CD4-positive, alpha-beta memory T cell (primary cell): ENCODE measurements around the gene SRP14. TPM values are rescaled to one million over a fixed set of nuclear protein-coding genes. Genes with fewer than 3 reads are reported as not detected.

ENCODE experiments used
- CTCF ChIA-PET: fragments of 350-600 bp; sonication (Branson Sonifier 250); formaldehyde crosslinking; loops from one replicate; lab custom pipeline; 2021; ENCODE audit warnings: inconsistent platforms; ENCODE audit not compliant: partially characterized antibody; lab: Charles Lee
- POLR2A ChIA-PET: fragments of 350-600 bp; sonication (Branson Sonifier 250); formaldehyde crosslinking; loops from one replicate; lab custom pipeline; 2021; ENCODE audit not compliant: partially characterized antibody; lab: Charles Lee
- DNase-seq, 5 donors: peaks; one replicate each; pipeline versions ENCODE4 v3.0.0 to v3.0.0-alpha.2; 2020 to 2022; ENCODE audit warnings: mixed read lengths in 1 of 5
- H3K27ac ChIP-seq: one replicate; pipeline ENCODE4 v1.7.0; 2013; ENCODE audit warnings: low read depth, low read length
- H3K27me3 ChIP-seq: 2 replicates; pipeline ENCODE4 v1.7.0; 2013; ENCODE audit warnings: mild to moderate bottlenecking, low read length, moderate library complexity; ENCODE audit not compliant: insufficient read depth
- H3K36me3 ChIP-seq: 2 replicates; pipeline ENCODE4 v1.7.0; 2013; ENCODE audit warnings: mild to moderate bottlenecking, low read length, moderate library complexity; ENCODE audit not compliant: insufficient read depth
- H3K4me1 ChIP-seq: 2 replicates; pipeline ENCODE4 v1.7.0; 2013; ENCODE audit warnings: mild to moderate bottlenecking, low read length, moderate library complexity; ENCODE audit not compliant: insufficient read depth
- H3K4me3 ChIP-seq, 2 donors: one replicate each; pipeline ENCODE4 v1.7.0; 2013; ENCODE audit warnings: low read length in 2 of 2, mild to moderate bottlenecking in 1 of 2
- H3K9me3 ChIP-seq, 2 donors: one replicate each; pipeline ENCODE4 v1.7.0; 2013; ENCODE audit warnings: low read length in 2 of 2, control low read depth in 1 of 2; ENCODE audit not compliant: control insufficient read depth in 1 of 2
- H3K27ac Mint-ChIP-seq, 7 donors: one replicate each; pipeline ENCODE4 v1.8.0; 2020 to 2021; ENCODE audit warnings: mixed read lengths in 7 of 7, mild to moderate bottlenecking in 6 of 7, inconsistent platforms in 3 of 7, moderate library complexity in 3 of 7
- H3K27me3 Mint-ChIP-seq, 2 donors: one replicate each; pipeline ENCODE4 v1.8.0; 2020 to 2021; ENCODE audit warnings: mixed read lengths in 2 of 2
- H3K36me3 Mint-ChIP-seq, 2 donors: one replicate each; pipeline ENCODE4 v1.8.0; 2020 to 2021; ENCODE audit warnings: mixed read lengths in 2 of 2, inconsistent platforms in 1 of 2, mild to moderate bottlenecking in 1 of 2
- H3K4me1 Mint-ChIP-seq, 4 donors: one replicate each; pipeline ENCODE4 v1.8.0; 2020 to 2021; ENCODE audit warnings: mixed read lengths in 4 of 4, mild to moderate bottlenecking in 1 of 4
- H3K4me3 Mint-ChIP-seq, 8 donors: one replicate each; pipeline ENCODE4 v1.8.0; 2020 to 2021; ENCODE audit warnings: mixed read lengths in 8 of 8, mild to moderate bottlenecking in 7 of 8, moderate library complexity in 6 of 8, inconsistent platforms in 3 of 8
- H3K9me3 Mint-ChIP-seq, 8 donors: one replicate each; pipeline ENCODE4 v1.8.0; 2020 to 2021; ENCODE audit warnings: mixed read lengths in 8 of 8, mild to moderate bottlenecking in 5 of 8, inconsistent platforms in 3 of 8, moderate library complexity in 1 of 8
- intact Hi-C: fragments of 100-400 bp; cut with micrococcal nuclease; formaldehyde crosslinking; loops from one replicate; pipeline ENCODE4 v1.15.1; 2023
- polyA plus RNA-seq, 2 donors: library from polyadenylated mRNA; unstranded; fragments of 300-500 nt; fragmentation: Illumina TruSeq; gene quantifications; one replicate each; pipeline ENCODE4 v1.2.3, GENCODE V29; 2021
- total RNA-seq, 2 experiments: library from RNA; stranded (reverse); gene quantifications; one replicate each; pipeline ENCODE4 v1.2.3, GENCODE V29; 2021

The SRP14 gene
- total and polyA plus RNA-seq, 4 experiments from 2014 or later: 118 to 1,035 (median 447) TPM

DNA sequence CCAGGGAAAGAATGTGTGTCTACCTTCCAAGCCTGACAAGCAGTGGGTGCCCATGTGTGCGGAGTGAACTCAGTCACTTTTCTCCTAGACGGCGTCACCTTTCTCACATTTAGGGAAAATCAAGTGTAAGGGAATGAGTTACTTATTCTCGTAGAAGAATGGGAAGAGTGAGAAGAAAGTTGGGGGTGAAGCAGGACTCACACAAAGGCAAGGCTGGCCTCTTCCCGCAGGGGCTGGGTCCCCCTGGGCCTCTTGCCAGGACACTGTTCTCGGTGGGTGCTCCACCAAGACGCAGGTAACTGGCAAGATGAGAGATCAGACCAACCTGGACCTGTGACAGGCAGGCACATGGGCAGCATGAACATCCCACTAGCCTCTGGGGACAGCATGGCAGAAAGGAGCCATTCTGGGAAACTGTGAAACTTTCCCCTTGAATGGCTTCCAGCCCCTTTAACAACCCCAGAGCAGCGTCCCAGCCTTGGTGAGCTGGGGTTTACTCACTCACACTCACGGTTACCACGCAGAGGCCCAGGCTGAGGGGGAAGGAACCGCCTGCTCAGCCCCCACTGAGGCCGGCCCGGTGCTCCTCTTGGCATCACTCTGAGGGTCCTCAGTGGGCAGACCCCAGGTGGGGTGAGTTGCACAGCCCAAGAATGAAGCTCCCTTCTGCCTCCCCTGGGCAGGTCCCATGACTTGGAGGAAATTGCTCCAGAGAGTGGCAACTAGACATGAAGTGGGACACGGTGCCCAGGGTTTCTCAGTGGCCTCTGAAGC is 15.0 kb upstream of the SRP14 start:
- Histone ChIP-seq H3K36me3 (no peaks in the 10 kb centered on the region), H3K4me3 (no peak overlapping the region), H3K9me3 (no peaks in the 10 kb centered on the region), H3K27ac (no peak overlapping the region), H3K27me3 (no peaks in the 10 kb centered on the region), H3K4me1 (peaks cover 50% of the 10 kb centered on the region)
- Mint-ChIP-seq H3K4me1 (peaks cover 30 to 66% (median 44%) of the 10 kb centered on the region in 4 donors), H3K27ac (peak overlapping the region in 5 of 7 donors; percentile 0 to 90 (median 72)), H3K27me3 (no peaks in the 10 kb centered on the region), H3K4me3 (peak overlapping the region in 4 of 8 donors; percentile 5 to 57 (median 14)), H3K9me3 (no peaks in the 10 kb centered on the region), H3K36me3 (peaks cover 1 to 10% of the 10 kb centered on the region in 2 donors)
- intact Hi-C loops: no loop called here
- POLR2A ChIA-PET: interaction anchor here (1.0 to 2.1 kb wide), 5 partner anchors 8 to 45 kb away, joined by 3 to 7 read pairs (median 4); partner anchors contain the start of gene SRP14
- CTCF ChIA-PET: interaction anchor here (1.0 to 3.1 kb wide), 4 partner anchors 8 to 284 kb away, joined by 3 to 23 read pairs (median 8); no protein-coding TSS in a partner anchor
- no peak for DNase-seq

DNA sequence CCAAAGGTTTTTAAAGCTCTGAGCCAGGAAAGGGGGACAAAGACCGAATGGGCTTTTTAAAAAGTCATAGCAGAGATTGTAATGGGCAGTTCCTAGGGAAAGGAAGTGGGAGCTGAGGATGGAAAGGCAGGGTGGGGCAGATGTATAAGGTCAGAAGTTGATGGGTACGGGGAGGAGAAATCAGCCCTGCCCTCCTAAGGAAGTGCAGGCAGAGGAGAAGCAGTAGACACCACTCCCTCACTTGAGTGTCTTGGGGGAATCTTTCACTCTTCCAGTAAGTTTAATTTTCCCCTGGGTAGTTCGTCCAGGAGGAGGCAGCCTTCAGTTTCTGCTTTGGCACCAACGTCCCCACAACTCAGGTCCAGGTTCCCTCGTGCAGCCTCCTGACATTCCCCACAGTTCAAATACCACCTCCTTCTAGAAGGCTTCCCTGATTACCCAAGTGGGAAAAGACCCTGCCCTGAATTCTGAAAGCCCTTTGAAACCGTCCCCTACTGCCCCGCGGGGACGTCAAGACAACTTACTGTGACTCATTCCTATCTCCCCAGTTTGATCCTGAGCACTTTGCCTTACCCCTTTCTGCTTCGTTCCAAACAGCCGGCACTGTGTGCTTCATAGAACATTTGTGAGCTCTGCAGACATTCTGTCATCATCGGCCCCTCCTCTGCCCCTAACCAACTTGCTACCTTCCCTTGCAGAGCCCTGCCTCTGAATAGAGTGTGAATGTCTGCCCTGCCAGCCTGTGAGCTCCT is 14.3 kb upstream of the SRP14 start:
- POLR2A ChIA-PET: interaction anchor here (2.1 kb wide), 1 partner anchor 45 kb away, joined by 7 read pairs; no protein-coding TSS in a partner anchor
- Histone ChIP-seq H3K27ac (no peak overlapping the region), H3K4me3 (no peak overlapping the region), H3K36me3 (no peaks in the 10 kb centered on the region), H3K27me3 (no peaks in the 10 kb centered on the region), H3K9me3 (no peaks in the 10 kb centered on the region), H3K4me1 (peaks cover 56% of the 10 kb centered on the region)
- intact Hi-C loops: no loop called here
- CTCF ChIA-PET: interaction anchor here (1.1 to 3.1 kb wide), 5 partner anchors 7 to 226 kb away, joined by 3 to 23 read pairs (median 9); no protein-coding TSS in a partner anchor
- peak overlapping the region in 4 of 8 donors; percentile 5 to 57 (median 14) for H3K4me3 Mint-ChIP-seq
- no peaks in the 10 kb centered on the region for H3K27me3 Mint-ChIP-seq
- peaks cover 33 to 69% (median 47%) of the 10 kb centered on the region in 4 donors for H3K4me1 Mint-ChIP-seq
- H3K27ac Mint-ChIP-seq: peak overlapping the region in 4 of 7 donors; percentile 10 to 90 (median 85)
- H3K36me3 Mint-ChIP-seq: peaks cover 1 to 6% of the 10 kb centered on the region in 2 donors
- H3K9me3 Mint-ChIP-seq: no peaks in the 10 kb centered on the region
- DNase-seq: no peak

DNA sequence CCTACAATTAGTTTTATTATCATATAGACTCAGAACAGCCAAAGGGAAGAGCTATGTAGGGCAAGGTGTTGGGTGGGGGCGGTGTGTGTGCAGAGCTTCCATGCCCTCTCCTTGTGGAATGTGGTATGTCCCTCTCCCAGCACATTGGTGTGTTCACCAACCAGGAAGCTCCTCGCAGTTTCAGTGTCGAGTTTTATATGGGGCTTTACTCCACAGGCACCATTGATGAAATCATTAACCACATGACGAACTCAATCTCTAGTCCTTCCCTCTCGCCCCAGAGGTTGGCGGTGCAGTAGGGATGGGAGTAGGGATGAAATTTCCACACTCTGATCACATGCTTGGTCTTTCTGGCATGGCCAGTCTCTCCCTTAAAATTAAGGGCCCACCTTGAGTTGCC is 13.6 kb upstream of the SRP14 start:
- H3K27ac Mint-ChIP-seq: no peak overlapping the region
- no peaks in the 10 kb centered on the region for H3K9me3 ChIP-seq
- no peak overlapping the region for H3K4me3 ChIP-seq
- ChIA-PET CTCF (interaction anchor here (0.8 to 2.7 kb wide), 5 partner anchors 9 to 226 kb away, joined by 3 to 11 read pairs (median 4); no protein-coding TSS in a partner anchor), POLR2A (interaction anchor here (1.2 kb wide), 1 partner anchor 47 kb away, joined by 4 read pairs; no protein-coding TSS in a partner anchor)
- DNase-seq: no peak
- H3K36me3 ChIP-seq: no peaks in the 10 kb centered on the region
- no peak overlapping the region for H3K4me3 Mint-ChIP-seq
- H3K36me3 Mint-ChIP-seq: peaks cover under 1 to 1% of the 10 kb centered on the region in 2 donors
- H3K4me1 ChIP-seq: peaks cover 63% of the 10 kb centered on the region
- no peaks in the 10 kb centered on the region for H3K27me3 ChIP-seq
- no peaks in the 10 kb centered on the region for H3K27me3 Mint-ChIP-seq
- peaks cover 37 to 72% (median 49%) of the 10 kb centered on the region in 4 donors for H3K4me1 Mint-ChIP-seq
- no peak overlapping the region for H3K27ac ChIP-seq
- no peaks in the 10 kb centered on the region for H3K9me3 Mint-ChIP-seq
- intact Hi-C loops: no loop called here

DNA sequence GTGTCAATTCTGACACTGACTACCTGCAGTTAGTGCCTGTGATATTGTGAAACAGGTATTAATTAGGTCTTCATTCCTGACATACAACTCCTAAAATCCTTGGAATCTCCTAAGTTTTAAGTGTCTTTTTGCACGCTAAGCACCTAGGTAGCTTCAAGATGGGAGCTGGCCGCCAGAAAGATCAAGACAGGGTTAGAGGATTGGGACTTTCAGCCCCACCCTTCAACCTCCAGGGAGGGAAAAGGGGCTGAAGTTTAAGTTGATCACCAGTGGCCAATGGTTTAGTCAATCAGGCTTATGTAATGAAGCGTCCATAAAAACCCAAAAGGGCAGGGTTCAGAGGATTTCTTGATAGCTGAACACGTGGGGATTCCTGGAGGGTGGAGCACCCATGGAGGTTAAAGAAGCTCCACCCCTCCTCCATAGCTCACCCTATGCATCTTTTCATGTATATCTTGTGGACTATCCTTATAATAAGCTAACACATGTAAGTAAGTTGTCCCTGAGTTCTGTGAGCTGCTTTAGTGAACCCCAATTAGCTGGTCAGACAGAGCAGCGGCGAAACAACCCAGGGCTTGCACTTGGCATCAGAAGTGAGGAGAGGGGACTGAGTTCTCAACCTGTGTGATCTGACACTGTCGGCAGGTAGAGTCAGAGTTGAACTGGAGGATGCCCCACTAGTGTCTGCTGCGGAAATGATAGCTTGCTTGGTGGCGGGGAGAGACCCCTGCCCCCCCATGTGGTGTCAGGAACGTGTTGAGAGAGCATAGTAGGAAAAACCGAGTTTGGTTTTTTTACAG is 12.8 kb upstream of the SRP14 start:
- H3K4me1 ChIP-seq: peaks cover 71% of the 10 kb centered on the region
- Mint-ChIP-seq H3K9me3 (no peaks in the 10 kb centered on the region), H3K4me1 (peaks cover 39 to 76% (median 55%) of the 10 kb centered on the region in 4 donors), H3K36me3 (peaks cover 0 to 1% of the 10 kb centered on the region in 2 donors), H3K27ac (peak overlapping the region in 3 of 7 donors; percentile 53 to 81 (median 57)), H3K27me3 (no peaks in the 10 kb centered on the region), H3K4me3 (no peak overlapping the region)
- intact Hi-C loops: no loop called here
- no peak for DNase-seq
- H3K36me3 ChIP-seq: no peaks in the 10 kb centered on the region
- ChIA-PET CTCF (interaction anchor here (0.6 to 2.7 kb wide), 6 partner anchors 8 to 261 kb away, joined by 3 to 11 read pairs (median 4); no protein-coding TSS in a partner anchor), POLR2A (interaction anchor here (1.2 kb wide), 1 partner anchor 47 kb away, joined by 4 read pairs; no protein-coding TSS in a partner anchor)
- H3K27me3 ChIP-seq: no peaks in the 10 kb centered on the region
- no peak overlapping the region for H3K4me3 ChIP-seq
- H3K27ac ChIP-seq: no peak overlapping the region
- H3K9me3 ChIP-seq: no peaks in the 10 kb centered on the region

DNA sequence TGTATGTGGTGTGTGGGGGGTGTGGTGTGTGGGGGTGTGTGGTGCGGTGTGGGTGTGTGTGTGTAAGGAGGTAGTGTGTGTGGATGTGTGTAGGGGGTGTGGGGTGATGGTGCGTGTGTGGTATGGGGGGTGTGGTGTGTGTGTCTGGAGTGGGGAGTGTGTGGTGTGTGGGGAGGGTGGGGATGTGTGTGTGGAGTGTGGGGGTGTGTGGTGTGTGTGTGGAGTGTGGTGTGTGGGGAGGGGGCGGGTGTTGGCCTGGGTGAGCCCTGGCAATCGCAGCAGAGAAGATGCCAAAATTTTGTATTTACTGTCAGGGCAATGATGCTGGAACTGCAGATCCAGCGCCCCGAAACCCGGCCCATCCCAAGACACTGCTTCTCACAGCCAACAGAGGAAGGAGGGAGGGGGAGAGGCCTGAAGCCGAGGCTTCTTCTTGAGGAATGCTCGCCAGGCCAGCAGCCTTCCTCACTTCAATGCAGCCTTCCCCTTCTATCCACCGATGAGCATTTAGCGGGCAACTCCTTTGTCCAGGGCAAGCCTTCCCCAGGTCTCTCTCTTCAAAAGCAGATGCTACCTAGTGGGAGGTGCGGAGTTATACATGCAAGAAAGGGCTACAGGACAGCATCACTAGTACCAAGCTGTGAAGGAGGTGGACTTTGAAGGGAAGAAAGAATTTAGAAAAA is 11.9 kb upstream of the SRP14 start:
- intact Hi-C loops: no loop called here
- no peak for DNase-seq
- H3K4me3 Mint-ChIP-seq: no peak overlapping the region
- H3K27ac Mint-ChIP-seq: peak overlapping the region in 3 of 7 donors; percentile 20 to 53 (median 21)
- no peak overlapping the region for H3K27ac ChIP-seq
- H3K9me3 Mint-ChIP-seq: no peaks in the 10 kb centered on the region
- peaks cover 70% of the 10 kb centered on the region for H3K4me1 ChIP-seq
- POLR2A ChIA-PET: no interaction called here
- CTCF ChIA-PET: interaction anchor here (2.7 kb wide), 1 partner anchor 54 kb away, joined by 11 read pairs; no protein-coding TSS in a partner anchor
- no peaks in the 10 kb centered on the region for H3K36me3 ChIP-seq
- H3K4me3 ChIP-seq: no peak overlapping the region
- H3K4me1 Mint-ChIP-seq: peaks cover 38 to 76% (median 57%) of the 10 kb centered on the region in 4 donors
- H3K27me3 Mint-ChIP-seq: no peaks in the 10 kb centered on the region
- H3K27me3 ChIP-seq: no peaks in the 10 kb centered on the region
- peaks cover 0 to 1% of the 10 kb centered on the region in 2 donors for H3K36me3 Mint-ChIP-seq
- no peaks in the 10 kb centered on the region for H3K9me3 ChIP-seq

DNA sequence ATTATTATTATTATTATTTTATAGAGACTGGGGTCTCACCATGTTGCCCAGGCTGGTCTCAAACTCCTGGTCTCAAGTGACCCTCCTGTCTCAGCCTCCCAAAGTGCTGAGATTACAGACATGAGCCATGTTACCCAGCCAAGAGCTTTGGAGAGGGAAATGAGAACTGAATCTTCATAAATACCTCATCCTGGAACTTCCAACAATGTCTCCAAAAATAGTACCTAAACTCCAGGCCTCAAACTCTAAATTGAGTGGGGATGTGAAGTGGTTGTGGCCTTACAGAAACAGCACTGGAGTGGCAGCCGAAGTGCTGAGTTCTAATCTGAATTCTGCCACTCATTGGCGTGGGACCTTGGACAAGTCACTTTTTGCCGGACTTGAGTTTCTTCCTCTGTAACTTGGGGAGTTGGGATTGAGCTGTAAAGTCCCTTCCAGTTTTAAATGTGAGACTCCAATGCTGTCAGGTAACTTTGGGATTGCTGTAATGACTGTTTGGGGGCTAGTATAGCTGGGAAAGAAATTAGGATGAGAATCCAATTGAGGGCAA is 10.0 kb upstream of the SRP14 start:
- H3K36me3 ChIP-seq: no peaks in the 10 kb centered on the region
- no peaks in the 10 kb centered on the region for H3K27me3 Mint-ChIP-seq
- H3K4me3 ChIP-seq: no peak overlapping the region
- peaks cover 64% of the 10 kb centered on the region for H3K4me1 ChIP-seq
- ChIA-PET CTCF (interaction anchor here (1.4 to 6.4 kb wide), 8 partner anchors 10 to 261 kb away, joined by 3 to 178 read pairs (median 32); partner anchors contain the start of genes BMF and SRP14), POLR2A (interaction anchor here (1.0 to 4.1 kb wide), 10 partner anchors 11 to 275 kb away, joined by 3 to 63 read pairs (median 7); partner anchors contain the start of genes BMF and SRP14)
- intact Hi-C loops: no loop called here
- H3K9me3 Mint-ChIP-seq: no peaks in the 10 kb centered on the region
- H3K4me1 Mint-ChIP-seq: peaks cover 39 to 65% (median 52%) of the 10 kb centered on the region in 4 donors
- H3K27me3 ChIP-seq: no peaks in the 10 kb centered on the region
- H3K36me3 Mint-ChIP-seq: peaks cover 0 to 1% of the 10 kb centered on the region in 2 donors
- peak overlapping the region in 5 of 7 donors; percentile 34 to 88 (median 78) for H3K27ac Mint-ChIP-seq
- no peak overlapping the region for H3K27ac ChIP-seq
- no peak for DNase-seq
- no peaks in the 10 kb centered on the region for H3K9me3 ChIP-seq
- H3K4me3 Mint-ChIP-seq: peak overlapping the region in 1 of 8 donors; percentile 1
